22Rv1 (cell line): ENCODE measurements around the gene NUP98.

Experiments
- H3K27ac ChIP-seq: fragments of 450-650 bp; 2 replicates; pipeline ENCODE4 v1.5.1; 2017
- ZFX ChIP-seq: fragments of 450-650 bp; IDR thresholded peaks from 2 replicates; pipeline ENCODE4 v1.6.1; 2017; ENCODE audit warnings: antibody characterized with exemption, borderline replicate concordance
- TF ChIP-seq, protein P1 (sequence below): fragments of 450-650 bp; IDR thresholded peaks from 2 replicates; pipeline ENCODE4 v1.5.1; 2017; ENCODE audit warnings: mild to moderate bottlenecking

NUP98 gene

DNA sequence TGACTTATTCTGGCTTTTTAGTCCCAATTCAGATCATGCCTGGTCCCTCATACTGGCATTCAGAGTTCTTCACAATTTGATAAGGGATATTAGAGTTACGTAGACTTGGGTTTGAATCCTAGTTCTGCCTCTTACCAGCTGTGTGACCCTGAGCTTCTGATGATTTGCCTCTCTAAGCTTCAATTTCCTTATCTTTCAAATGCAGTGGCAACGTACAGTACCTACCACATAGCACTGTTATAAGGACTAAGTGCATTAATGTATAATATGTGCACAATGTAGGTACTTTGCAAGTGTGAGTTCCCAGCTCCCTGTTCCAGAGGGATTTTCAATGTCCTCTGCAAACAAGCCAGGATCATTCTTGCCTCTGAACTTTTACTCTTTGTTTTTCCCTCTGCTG is 36.1 kb upstream of the NUP98 start:
- H3K27ac ChIP-seq = no peak overlapping the region
- TF ChIP-seq ZFX = no peak
- TF ChIP-seq, protein P1, sequence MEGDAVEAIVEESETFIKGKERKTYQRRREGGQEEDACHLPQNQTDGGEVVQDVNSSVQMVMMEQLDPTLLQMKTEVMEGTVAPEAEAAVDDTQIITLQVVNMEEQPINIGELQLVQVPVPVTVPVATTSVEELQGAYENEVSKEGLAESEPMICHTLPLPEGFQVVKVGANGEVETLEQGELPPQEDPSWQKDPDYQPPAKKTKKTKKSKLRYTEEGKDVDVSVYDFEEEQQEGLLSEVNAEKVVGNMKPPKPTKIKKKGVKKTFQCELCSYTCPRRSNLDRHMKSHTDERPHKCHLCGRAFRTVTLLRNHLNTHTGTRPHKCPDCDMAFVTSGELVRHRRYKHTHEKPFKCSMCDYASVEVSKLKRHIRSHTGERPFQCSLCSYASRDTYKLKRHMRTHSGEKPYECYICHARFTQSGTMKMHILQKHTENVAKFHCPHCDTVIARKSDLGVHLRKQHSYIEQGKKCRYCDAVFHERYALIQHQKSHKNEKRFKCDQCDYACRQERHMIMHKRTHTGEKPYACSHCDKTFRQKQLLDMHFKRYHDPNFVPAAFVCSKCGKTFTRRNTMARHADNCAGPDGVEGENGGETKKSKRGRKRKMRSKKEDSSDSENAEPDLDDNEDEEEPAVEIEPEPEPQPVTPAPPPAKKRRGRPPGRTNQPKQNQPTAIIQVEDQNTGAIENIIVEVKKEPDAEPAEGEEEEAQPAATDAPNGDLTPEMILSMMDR = no peak

GRCh38 chr11:3832816-3833215 is 35.5 kb upstream of the NUP98 start:
- no peak overlapping the region for H3K27ac ChIP-seq
- TF ChIP-seq, protein P1 = no peak
- TF ChIP-seq ZFX = no peak

DNA sequence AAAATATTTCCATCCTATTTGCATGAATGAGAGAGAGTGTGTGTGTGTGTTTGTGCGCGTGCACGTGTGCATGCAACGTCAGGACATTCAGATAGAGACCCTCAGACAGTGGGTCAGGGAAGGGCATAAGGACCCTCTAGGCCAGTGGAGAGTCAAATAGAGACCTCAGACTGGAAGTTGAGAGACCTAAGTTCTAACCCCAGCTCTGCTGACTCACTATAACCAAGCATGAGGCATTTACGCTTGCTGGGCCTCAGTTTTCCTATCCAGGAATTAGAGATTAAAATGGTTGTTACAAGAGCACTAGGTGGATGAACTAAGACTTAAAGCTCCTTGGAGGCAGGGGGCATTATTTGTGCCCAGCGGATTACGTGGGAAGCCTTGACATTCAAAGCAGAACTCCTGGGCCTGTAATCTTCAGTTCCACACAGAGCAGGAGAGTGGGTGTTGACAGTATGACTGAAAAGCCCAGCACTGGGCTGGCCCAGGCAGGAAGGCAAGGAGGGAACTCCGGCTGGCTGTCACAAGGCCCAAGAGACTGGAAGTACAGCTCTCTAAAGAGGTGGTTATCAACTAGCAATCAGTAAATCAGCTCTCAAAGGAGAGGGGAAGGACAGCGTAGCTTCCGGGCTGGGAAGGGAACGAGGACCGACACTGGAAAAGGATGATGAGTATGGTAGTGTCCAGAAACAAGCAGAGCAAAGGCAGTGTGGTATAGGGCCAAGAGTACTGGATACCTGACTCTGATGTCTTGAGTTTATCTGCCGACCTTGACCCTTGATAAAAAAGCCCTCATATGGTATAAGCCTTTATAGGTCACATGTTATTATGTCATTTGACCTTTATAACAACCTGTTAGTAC is 34.3 kb upstream of the NUP98 start:
- H3K27ac ChIP-seq = no peak overlapping the region
- no peak for TF ChIP-seq ZFX
- TF ChIP-seq, protein P1 = no peak

- no peak for TF ChIP-seq ZFX
- TF ChIP-seq, protein P1 = no peak
- H3K27ac ChIP-seq = no peak overlapping the region
Measured at GRCh38 chr11:3830730-3831129, 33.4 kb upstream of the NUP98 start.

DNA sequence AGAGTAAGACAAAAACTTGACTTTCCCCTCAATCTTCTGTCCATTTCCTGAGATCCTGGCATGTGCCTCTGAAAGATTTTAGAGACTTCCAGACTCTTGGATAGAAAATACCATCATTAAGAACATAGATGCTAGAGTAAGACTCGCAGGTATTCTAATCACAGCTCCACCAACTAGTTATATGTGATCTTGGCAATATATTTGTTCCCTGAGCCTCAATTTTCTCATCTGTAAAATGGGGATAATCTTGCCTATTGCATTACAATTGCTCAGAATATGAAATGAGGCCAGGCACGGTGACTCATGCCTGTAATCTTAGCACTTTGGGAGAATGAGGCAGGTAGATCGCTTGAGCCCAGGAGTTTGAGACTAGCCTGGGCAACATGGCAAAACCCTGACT is 32.7 kb upstream of the NUP98 start:
- no peak for TF ChIP-seq ZFX
- TF ChIP-seq, protein P1 = no peak
- H3K27ac ChIP-seq = no peak overlapping the region

GRCh38 chr11:3827434-3828186 is 30.3 kb upstream of the NUP98 start:
- no peak overlapping the region for H3K27ac ChIP-seq
- TF ChIP-seq, protein P1 = no peak
- TF ChIP-seq ZFX = no peak

- no peak overlapping the region for H3K27ac ChIP-seq
- TF ChIP-seq ZFX = no peak
- TF ChIP-seq, protein P1 = no peak
Measured at GRCh38 chr11:3826721-3827120, 29.4 kb upstream of the NUP98 start.
